WTC11 (cell line): Measurements from ENCODE around the gene NCAPH2.
"Not testable (repeated sequence)": the region's sequence is repeated elsewhere in the genome, so short reads cannot be mapped to it uniquely, and the experiment has no call there.

Experiments
- FOXJ3 ChIP-seq: sonication (generic); formaldehyde crosslinking; IDR thresholded peaks from 2 replicates; pipeline ENCODE4 v1.9.0; 2021; ENCODE audit warnings: missing genetic modification reagents, mild to moderate bottlenecking, borderline replicate concordance
- PRRX2 ChIP-seq: fragments of 250-450 bp; sonication (Bioruptor Pico); IDR thresholded peaks from 2 replicates; pipeline ENCODE4 v1.8.0; 2021; ENCODE audit warnings: mild to moderate bottlenecking
- TF ChIP-seq, protein P1 (sequence below): fragments of 200-600 bp; IDR thresholded peaks from 2 replicates; pipeline ENCODE4 v1.8.0; 2022; ENCODE audit warnings: antibody characterized with exemption
- TF ChIP-seq, protein P2 (sequence below): sonication (generic); formaldehyde crosslinking; IDR thresholded peaks from 2 replicates; pipeline ENCODE4 v1.8.1; 2023; ENCODE audit warnings: mild to moderate bottlenecking, missing genetic modification reagents, moderate library complexity
- TF ChIP-seq, protein P3 (sequence below): sonication (generic); formaldehyde crosslinking; conservative IDR thresholded peaks from 2 replicates; pipeline ENCODE4 v1.8.1; 2023; ENCODE audit warnings: mild to moderate bottlenecking, low read depth, missing genetic modification reagents, moderate library complexity

DNA sequence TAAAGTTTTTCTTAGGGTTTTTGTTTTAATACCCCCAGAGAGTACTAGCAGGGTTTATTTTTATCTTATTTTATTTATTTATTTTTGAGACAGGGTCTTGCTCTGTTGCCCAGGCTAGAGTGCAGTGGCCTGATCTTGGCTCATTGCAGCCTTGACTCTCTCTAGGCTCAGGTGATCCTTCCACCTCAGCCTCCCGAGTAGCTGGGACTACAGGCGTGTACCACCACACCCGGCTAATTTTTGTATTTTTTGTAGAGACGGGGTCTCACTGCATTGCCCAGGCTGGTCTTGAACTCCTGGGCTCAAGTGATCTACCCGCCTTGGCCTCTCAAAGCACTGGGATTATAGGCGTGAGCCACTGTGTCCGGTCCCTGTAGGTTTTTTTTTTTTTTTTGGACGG, 12.2 kb downstream of the NCAPH2 start:
- not testable (repeated sequence) for TF ChIP-seq FOXJ3, PRRX2 (CRISPR knock-in tag)
- TF ChIP-seq, protein P1, sequence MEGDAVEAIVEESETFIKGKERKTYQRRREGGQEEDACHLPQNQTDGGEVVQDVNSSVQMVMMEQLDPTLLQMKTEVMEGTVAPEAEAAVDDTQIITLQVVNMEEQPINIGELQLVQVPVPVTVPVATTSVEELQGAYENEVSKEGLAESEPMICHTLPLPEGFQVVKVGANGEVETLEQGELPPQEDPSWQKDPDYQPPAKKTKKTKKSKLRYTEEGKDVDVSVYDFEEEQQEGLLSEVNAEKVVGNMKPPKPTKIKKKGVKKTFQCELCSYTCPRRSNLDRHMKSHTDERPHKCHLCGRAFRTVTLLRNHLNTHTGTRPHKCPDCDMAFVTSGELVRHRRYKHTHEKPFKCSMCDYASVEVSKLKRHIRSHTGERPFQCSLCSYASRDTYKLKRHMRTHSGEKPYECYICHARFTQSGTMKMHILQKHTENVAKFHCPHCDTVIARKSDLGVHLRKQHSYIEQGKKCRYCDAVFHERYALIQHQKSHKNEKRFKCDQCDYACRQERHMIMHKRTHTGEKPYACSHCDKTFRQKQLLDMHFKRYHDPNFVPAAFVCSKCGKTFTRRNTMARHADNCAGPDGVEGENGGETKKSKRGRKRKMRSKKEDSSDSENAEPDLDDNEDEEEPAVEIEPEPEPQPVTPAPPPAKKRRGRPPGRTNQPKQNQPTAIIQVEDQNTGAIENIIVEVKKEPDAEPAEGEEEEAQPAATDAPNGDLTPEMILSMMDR = not testable (repeated sequence)
- TF ChIP-seq, protein P2, sequence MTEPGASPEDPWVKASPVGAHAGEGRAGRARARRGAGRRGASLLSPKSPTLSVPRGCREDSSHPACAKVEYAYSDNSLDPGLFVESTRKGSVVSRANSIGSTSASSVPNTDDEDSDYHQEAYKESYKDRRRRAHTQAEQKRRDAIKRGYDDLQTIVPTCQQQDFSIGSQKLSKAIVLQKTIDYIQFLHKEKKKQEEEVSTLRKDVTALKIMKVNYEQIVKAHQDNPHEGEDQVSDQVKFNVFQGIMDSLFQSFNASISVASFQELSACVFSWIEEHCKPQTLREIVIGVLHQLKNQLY = not testable (repeated sequence)
- TF ChIP-seq, protein P3, sequence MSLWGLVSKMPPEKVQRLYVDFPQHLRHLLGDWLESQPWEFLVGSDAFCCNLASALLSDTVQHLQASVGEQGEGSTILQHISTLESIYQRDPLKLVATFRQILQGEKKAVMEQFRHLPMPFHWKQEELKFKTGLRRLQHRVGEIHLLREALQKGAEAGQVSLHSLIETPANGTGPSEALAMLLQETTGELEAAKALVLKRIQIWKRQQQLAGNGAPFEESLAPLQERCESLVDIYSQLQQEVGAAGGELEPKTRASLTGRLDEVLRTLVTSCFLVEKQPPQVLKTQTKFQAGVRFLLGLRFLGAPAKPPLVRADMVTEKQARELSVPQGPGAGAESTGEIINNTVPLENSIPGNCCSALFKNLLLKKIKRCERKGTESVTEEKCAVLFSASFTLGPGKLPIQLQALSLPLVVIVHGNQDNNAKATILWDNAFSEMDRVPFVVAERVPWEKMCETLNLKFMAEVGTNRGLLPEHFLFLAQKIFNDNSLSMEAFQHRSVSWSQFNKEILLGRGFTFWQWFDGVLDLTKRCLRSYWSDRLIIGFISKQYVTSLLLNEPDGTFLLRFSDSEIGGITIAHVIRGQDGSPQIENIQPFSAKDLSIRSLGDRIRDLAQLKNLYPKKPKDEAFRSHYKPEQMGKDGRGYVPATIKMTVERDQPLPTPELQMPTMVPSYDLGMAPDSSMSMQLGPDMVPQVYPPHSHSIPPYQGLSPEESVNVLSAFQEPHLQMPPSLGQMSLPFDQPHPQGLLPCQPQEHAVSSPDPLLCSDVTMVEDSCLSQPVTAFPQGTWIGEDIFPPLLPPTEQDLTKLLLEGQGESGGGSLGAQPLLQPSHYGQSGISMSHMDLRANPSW (CRISPR knock-in tag) = not testable (repeated sequence)
